ENCODE results near the gene MAP3K13.

- no peak for TF ChIP-seq JUNB (CRISPR knock-in tag; IDR thresholded peaks at IDR 0.05; ENCODE audit: borderline replicate concordance)
- no peak for TF ChIP-seq ZSCAN29 (CRISPR knock-in tag; conservative IDR thresholded peaks at IDR 0.05)
- TF ChIP-seq RELA (CRISPR knock-in tag; IDR thresholded peaks at IDR 0.05) = no peak
- no peak for TF ChIP-seq ZNF549 (CRISPR knock-in tag; IDR thresholded peaks at IDR 0.05)
- TF ChIP-seq EZH2 (conservative IDR thresholded peaks at IDR 0.05; ENCODE audit: low read depth, low read length) = no peak
- TF ChIP-seq NR2F6 (IDR thresholded peaks at IDR 0.05) = peak; percentile 19; the same call in 1 of the 2 replicates
- peak; percentile 46; the same call in 1 of the 2 replicates for TF ChIP-seq NR2F6 (CRISPR knock-in tag; IDR thresholded peaks at IDR 0.05)
Observed at GRCh38 chr3:185328324-185329004, 34.5 kb upstream of the MAP3K13 start.

Data from HepG2 (cell line).